ENCODE data around the gene WNK2. TPM values are rescaled to one million over a fixed set of nuclear protein-coding genes. Genes with fewer than 3 reads are reported as not detected.

Gene WNK2
- total RNA-seq, 2 experiments from 2014 or later = 0.25 TPM; not detected in 1

DNA sequence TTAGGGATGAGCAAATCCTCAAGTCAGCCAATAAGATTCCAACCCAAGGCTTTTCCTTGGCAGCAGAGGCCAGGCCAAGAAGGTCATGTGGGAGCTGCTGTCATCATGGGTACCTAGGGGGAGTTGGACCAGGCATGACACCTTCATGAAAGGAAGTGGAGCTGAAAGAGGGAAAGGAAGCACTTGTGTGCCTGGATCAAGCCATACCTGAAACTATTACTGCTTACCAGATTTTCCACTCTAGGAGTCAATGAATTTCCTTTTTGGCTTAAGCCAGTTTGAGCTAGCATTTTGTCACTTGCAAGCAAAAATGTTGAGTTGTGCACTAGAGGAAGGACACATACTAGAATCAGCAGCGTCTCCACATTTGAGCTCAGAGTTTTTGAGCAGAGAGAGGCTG, 14.5 kb upstream of the WNK2 start:
- H3K27me3 Mint-ChIP-seq = peaks cover 17% of the 10 kb centered on the region
- DNase-seq = no peak
- H3K9me3 Mint-ChIP-seq = no peaks in the 10 kb centered on the region
- H3K4me1 Mint-ChIP-seq = no peaks in the 10 kb centered on the region
- POLR2A ChIA-PET = no interaction called here
- no peak for ATAC-seq (ENCODE audit: low read depth)
- no peak overlapping the region for H3K4me3 Mint-ChIP-seq
- H3K36me3 Mint-ChIP-seq = no peaks in the 10 kb centered on the region
- H3K27ac Mint-ChIP-seq = no peak overlapping the region

DNA sequence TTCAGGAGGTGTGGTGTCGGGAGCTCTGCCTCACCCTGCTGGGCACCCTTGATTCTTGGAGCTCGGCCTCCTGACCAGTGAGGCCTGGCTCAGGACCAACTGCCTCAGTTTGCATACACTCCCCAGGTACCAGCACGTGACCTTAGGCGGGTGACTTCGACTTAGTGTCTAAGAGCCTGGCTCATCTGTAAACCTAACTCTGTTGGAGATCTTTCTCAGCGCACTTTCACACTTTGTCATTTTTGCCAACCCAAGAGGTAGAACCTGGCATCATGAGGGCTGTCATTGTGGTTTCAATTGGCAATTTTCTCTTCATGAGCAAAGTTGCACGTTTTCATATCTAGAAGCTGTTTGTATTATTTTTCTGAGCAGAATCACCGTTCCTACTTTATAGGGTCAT, 13.4 kb upstream of the WNK2 start:
- Mint-ChIP-seq H3K4me3 (no peak overlapping the region), H3K9me3 (no peaks in the 10 kb centered on the region), H3K27ac (no peak overlapping the region), H3K27me3 (peaks cover 21% of the 10 kb centered on the region), H3K4me1 (no peaks in the 10 kb centered on the region), H3K36me3 (no peaks in the 10 kb centered on the region)
- POLR2A ChIA-PET = no interaction called here
- ATAC-seq (ENCODE audit: low read depth) = no peak
- no peak for DNase-seq

DNA sequence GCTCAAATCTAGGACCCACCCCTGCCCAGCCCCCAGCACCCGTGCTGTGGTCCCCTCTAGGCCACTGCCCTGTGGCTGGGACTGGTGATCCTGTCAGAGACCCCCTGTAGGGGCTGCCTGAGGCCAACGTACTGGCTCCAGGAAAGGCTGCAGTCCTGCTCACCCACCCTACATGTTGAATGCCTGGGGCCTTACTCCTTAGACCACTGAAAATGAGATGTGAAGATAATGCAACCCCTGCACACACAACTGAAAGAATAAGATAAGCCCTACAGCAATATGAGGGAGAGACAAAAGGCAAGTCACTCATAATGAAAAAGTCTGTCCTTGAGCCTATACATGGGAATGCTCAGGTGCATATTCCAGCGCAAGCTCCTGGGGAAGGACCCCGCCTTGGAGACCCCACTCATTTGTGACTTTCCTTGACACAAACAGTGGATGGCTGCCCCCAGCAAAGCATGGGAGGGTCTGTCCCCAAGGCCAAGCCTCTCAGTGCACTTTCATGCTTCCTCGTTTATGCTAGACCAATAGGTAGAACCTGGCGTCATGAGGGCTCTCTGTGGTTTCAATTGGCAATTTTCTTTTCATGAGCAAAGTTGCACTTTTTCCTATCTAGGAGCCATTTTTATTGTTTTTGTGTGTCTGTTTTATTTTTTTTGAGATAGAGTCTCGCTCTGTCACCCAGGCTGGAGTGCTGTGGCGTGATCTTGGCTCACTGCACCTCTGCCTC, 12.5 kb upstream of the WNK2 start:
- Mint-ChIP-seq H3K4me1 (no peaks in the 10 kb centered on the region), H3K27me3 (peaks cover 21% of the 10 kb centered on the region), H3K4me3 (no peak overlapping the region), H3K9me3 (no peaks in the 10 kb centered on the region), H3K36me3 (no peaks in the 10 kb centered on the region), H3K27ac (no peak overlapping the region)
- DNase-seq = no peak
- ATAC-seq (ENCODE audit: low read depth) = no peak
- POLR2A ChIA-PET = interaction anchor here (0.5 kb wide), 1 partner anchor 88 kb away, joined by 3 read pairs; no protein-coding TSS in a partner anchor

DNA sequence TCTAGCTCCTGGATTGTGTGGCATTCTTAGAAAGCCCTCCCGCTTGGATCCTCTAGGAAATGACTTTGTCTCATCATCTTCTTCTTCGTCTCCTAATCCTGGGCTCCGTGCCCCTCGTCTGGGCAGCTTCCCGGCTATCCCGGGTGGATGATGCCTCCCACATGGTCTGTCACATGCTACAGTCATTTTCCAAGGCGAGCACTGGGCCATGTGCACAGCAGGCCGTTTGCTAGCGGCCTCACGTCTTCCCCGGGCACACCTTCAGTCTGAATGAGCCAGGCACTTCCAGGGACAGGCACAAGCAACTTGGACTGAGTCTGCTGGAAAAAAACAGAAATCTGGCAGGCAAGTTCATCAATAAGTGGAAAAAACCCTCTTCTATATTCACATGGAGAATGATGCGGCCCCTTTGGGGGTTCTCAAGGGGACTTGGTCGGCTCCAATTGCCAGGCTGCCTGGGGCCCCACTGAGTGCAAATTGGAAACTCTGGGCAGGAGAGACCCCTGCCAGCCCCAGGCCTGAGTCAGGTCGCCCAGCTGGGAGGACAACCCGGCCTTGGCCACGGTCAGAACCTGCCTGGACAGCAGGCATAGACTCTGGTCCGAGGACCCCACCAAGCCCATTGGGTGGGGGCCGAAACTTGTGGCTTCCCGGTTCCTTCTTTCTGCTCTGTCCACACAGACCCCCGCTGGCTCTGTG, 11.1 kb upstream of the WNK2 start:
- DNase-seq (no peak), ATAC-seq (ENCODE audit: low read depth) (no peak)
- POLR2A ChIA-PET = no interaction called here
- Mint-ChIP-seq H3K27ac (no peak overlapping the region), H3K4me3 (no peak overlapping the region), H3K4me1 (no peaks in the 10 kb centered on the region), H3K9me3 (no peaks in the 10 kb centered on the region), H3K27me3 (peaks cover 16% of the 10 kb centered on the region), H3K36me3 (no peaks in the 10 kb centered on the region)

DNA sequence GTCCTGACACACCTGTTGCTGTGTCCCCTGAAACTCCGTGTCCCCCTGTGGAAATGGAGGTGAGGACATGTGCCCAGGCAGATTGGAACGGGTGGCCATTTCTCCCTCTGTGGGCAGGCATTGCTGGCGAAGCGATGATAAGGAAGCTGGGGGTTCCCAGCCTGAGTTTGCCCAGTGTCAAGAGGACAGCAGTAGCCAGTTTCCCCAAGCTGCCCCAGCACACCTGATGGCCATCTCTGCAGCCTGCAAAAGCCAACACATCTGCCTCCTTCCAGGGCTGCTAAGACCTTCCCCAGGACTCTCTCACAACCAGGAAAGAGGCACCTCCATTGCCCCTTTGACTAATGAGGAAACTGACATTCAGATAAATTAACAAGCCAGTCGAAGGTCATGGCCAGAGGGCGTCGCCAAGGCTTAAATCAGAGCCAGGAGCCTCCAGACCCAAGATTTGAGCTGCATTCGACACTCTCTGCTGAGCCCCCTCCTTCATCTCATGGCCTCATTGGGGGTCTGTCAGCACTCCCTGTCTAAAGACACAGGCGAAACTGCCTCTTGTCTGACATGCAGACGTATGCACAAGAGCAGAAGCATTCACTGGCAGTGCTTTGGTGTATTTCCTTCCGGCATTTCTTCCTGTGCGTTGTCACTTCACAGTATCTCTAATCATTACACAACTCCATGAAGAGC, 10.4 kb upstream of the WNK2 start:
- H3K27ac Mint-ChIP-seq = peak overlapping the region; percentile 41
- H3K4me1 Mint-ChIP-seq = no peaks in the 10 kb centered on the region
- H3K27me3 Mint-ChIP-seq = peaks cover 16% of the 10 kb centered on the region
- no peak overlapping the region for H3K4me3 Mint-ChIP-seq
- DNase-seq (no peak), ATAC-seq (ENCODE audit: low read depth) (no peak)
- POLR2A ChIA-PET = no interaction called here
- no peaks in the 10 kb centered on the region for H3K36me3 Mint-ChIP-seq
- H3K9me3 Mint-ChIP-seq = no peaks in the 10 kb centered on the region

DNA sequence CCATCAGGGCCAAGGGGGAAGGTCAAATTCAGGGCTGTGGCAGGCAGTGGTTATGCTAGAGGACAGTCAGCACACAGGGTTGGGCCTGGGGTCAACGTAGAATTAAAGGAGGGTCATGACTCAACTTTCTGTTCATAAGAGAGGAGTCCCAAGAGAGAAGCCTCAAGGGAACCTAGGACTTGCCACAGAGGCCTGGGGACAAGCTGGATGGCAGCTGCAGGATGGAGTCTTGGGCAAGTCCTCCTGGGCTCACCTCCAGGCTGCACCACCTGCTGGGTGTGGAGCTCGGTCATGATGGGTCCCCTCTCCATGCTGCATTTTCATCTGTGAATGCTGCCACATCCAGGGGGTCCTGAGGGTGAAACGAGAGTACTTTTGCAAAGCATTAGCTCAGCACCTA, 9.0 kb upstream of the WNK2 start:
- no peak for DNase-seq
- H3K4me1 Mint-ChIP-seq = no peaks in the 10 kb centered on the region
- no peak for ATAC-seq (ENCODE audit: low read depth)
- H3K27me3 Mint-ChIP-seq = peaks cover 13% of the 10 kb centered on the region
- no peaks in the 10 kb centered on the region for H3K36me3 Mint-ChIP-seq
- H3K4me3 Mint-ChIP-seq = no peak overlapping the region
- POLR2A ChIA-PET = no interaction called here
- H3K27ac Mint-ChIP-seq = no peak overlapping the region
- H3K9me3 Mint-ChIP-seq = no peaks in the 10 kb centered on the region

DNA sequence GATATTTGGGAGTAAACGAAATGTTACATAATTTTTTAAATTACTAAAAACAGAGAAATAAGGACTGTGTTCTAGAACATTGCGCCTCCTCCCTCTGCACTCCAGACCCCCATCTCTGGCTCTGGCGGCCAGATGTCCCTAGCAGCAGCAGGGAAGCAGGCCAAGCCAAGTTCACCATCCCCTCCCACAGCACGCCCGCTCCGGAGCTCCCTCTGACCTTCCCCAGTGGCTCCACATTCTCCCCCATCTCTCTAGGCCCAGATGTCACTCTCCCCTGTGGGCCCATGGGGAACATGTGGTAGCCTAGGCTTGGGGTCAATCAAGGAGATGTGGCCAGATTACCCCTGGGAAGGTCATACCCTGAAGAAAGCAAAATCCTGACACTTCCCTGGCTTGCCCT, 6.3 kb upstream of the WNK2 start:
- no peaks in the 10 kb centered on the region for H3K36me3 Mint-ChIP-seq
- DNase-seq = no peak
- ATAC-seq (ENCODE audit: low read depth) = no peak
- POLR2A ChIA-PET = no interaction called here
- no peak overlapping the region for H3K27ac Mint-ChIP-seq
- H3K4me1 Mint-ChIP-seq = no peaks in the 10 kb centered on the region
- H3K27me3 Mint-ChIP-seq = peaks cover 27% of the 10 kb centered on the region
- no peak overlapping the region for H3K4me3 Mint-ChIP-seq
- H3K9me3 Mint-ChIP-seq = no peaks in the 10 kb centered on the region

DNA sequence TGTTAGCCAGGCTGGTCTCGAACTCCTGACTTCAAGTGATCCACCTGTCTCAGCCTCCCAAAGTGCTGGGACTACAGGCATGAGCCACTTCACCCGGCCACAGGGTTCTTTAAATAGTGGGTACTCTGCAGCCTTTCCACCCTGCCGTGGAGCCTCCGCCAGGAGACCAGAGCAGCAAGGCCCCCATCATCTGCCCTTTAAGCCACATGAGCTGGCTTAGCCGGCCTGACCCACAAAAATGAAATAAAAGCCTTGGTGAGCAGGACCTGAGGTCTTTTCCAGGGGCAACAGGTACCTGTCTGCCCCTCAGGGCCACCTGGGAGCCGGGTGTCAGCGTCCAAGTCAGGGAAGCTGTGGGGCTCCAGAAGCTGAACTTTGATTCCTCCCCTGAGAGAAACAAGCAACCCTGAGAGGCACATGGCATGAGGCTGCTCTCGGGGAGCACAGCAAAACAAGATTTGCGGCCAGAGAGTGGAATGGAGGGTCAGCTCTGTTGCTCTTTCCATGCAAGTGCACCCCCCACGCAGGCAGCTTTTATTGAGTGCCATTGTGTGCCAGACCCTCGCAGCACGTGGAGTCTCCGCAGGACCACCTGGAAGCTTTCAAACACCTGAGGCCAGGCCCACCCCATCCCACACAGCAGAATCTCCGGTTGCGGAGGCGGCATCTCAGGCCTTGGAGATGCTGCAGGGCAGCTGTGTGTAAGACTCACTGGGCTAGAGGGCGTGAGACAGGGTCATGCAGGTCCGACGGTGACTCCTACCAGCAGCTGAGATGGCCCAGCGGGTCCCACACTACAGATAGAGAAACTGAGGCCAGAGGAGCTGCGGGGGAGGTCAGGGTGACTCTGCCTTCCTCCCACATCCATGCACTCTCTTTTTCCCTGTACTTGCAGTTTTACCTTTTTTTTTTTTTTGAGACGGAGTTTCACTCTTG, 4.8 kb upstream of the WNK2 start:
- Mint-ChIP-seq H3K36me3 (no peaks in the 10 kb centered on the region), H3K9me3 (no peaks in the 10 kb centered on the region), H3K4me3 (no peak overlapping the region), H3K4me1 (peaks cover 1% of the 10 kb centered on the region), H3K27me3 (peaks cover 33% of the 10 kb centered on the region), H3K27ac (no peak overlapping the region)
- POLR2A ChIA-PET = no interaction called here
- ATAC-seq (ENCODE audit: low read depth) (no peak), DNase-seq (no peak)

DNA sequence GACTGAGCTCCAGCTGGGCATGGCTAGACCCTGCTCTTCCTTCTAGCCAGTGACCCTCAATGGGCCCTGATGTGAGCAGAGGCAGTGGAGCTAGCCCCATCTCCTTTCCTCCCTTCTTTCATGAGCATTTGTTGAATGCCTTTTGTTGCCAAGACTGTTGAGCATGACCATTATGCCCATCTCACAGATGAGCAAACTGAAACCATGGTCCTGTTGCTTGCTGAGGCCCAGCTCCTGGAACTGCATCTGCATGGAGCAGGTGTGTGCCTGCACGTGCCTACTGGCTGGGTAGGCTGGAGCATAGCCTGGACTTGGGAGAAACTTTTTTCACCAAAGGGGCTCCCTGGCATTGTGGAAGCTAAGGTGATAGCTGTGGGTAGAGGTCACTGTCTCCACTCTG, 3.0 kb upstream of the WNK2 start:
- H3K27ac Mint-ChIP-seq = no peak overlapping the region
- peaks cover 1% of the 10 kb centered on the region for H3K4me1 Mint-ChIP-seq
- H3K9me3 Mint-ChIP-seq = no peaks in the 10 kb centered on the region
- no peaks in the 10 kb centered on the region for H3K36me3 Mint-ChIP-seq
- no peak for DNase-seq
- peaks cover 36% of the 10 kb centered on the region for H3K27me3 Mint-ChIP-seq
- POLR2A ChIA-PET = no interaction called here
- no peak overlapping the region for H3K4me3 Mint-ChIP-seq
- no peak for ATAC-seq (ENCODE audit: low read depth)

DNA sequence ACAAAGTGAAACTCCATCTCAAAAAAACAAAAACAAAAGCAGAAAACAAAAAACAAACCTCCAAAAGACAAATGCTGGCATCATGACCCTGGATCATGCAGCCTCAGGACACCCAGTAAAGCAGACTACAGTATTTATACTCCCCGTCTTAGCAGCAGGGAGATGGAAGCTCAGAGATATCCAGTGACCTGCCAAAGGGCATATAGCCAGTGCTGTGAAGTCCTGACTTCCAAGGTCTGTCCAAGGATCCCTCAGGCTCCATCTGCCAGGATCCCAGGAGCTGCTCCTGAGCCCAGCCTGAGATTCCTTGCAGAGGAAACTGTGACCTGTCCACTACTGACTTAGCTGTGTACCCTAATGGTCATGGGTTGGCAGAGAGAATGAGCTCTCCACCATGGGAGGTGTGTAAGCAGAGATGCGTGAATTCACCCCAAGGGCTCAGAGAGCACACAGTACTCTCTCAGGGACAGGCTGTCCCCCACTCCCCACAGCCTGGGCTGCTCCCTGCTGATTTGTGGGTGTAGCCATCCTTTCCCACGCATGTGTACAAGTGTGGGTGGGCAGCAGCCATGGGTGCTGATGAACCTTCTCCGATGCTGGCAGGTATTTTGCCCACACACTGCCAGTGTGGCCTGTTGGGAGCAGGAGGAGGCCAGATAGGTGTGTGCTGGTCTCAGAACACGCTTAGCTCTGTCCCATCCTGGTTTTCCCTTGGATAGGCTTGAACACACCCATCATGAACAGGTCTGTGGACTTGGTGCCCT, 2.1 kb upstream of the WNK2 start:
- no peaks in the 10 kb centered on the region for H3K36me3 Mint-ChIP-seq
- peaks cover 45% of the 10 kb centered on the region for H3K27me3 Mint-ChIP-seq
- peaks cover 1% of the 10 kb centered on the region for H3K4me1 Mint-ChIP-seq
- DNase-seq (no peak), ATAC-seq (ENCODE audit: low read depth) (no peak)
- no peaks in the 10 kb centered on the region for H3K9me3 Mint-ChIP-seq
- POLR2A ChIA-PET = no interaction called here
- H3K4me3 Mint-ChIP-seq = no peak overlapping the region
- no peak overlapping the region for H3K27ac Mint-ChIP-seq

DNA sequence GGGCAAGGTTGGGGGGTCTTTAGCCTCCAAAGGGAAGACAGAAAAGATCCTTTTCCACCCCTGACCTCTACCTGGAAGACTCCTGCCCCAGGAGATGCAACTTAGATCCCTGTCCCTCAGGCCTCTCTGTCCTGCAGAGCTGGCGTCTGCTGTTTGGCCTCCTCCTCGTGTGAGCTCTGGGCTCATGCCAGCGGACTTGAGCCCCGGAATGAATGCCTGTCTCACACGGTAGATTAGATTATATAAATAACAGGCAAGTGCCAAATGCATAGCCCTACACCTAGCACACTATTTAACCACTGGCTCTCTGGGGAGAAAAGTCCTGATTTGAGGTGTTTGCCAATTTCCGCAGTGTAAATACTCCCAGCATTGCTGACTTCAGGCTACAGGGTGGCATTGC, 1.4 kb upstream of the WNK2 start:
- Mint-ChIP-seq H3K36me3 (no peaks in the 10 kb centered on the region), H3K9me3 (no peaks in the 10 kb centered on the region), H3K4me1 (peaks cover 1% of the 10 kb centered on the region), H3K4me3 (no peak overlapping the region), H3K27me3 (peaks cover 52% of the 10 kb centered on the region), H3K27ac (no peak overlapping the region)
- no peak for ATAC-seq (ENCODE audit: low read depth)
- no peak for DNase-seq
- POLR2A ChIA-PET = interaction anchor here (1.1 kb wide), 1 partner anchor 49 kb away, joined by 3 read pairs; the partner anchor contains the start of gene NINJ1

DNA sequence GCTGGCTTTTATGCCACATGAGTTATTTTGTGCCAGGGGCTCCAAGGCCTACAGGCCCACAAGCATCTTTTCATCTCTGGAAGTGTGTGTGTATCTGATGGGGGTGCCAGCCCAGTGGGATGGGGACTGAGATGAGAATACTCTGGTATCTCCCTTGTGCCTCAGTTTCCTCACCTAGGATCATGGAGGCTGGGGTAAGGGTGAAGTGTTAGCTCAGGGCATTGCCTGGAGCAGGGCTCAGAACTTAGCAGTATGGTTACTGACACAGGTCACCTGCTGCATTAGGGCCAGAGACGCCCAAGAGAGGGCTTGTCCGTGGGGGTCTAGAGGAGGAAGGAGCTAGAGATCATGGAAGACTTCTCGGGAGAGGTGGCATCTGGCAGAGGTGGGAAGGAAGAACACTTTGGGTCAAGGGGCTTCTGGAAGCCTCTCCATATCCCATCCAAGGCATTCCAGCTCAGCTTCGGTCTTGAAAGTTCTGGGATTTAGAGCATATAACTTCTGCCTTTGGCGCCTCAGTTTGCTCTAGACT, 742 bp upstream of the WNK2 start:
- Mint-ChIP-seq H3K36me3 (no peaks in the 10 kb centered on the region), H3K27ac (no peak overlapping the region), H3K4me1 (peaks cover 1% of the 10 kb centered on the region), H3K4me3 (peak overlapping the region; percentile 60), H3K9me3 (no peaks in the 10 kb centered on the region), H3K27me3 (peaks cover 55% of the 10 kb centered on the region)
- ATAC-seq (ENCODE audit: low read depth) (no peak), DNase-seq (no peak)
- POLR2A ChIA-PET = interaction anchor here (1.1 kb wide), 1 partner anchor 50 kb away, joined by 3 read pairs; the partner anchor contains the start of gene NINJ1

Data from activated naive CD8-positive, alpha-beta T cell treated with anti-CD3 and anti-CD28 coated beads, Interleukin-2, amount 10 ng/mL, durations not matched to agents 7 days and 5 days (primary cell).